ENCODE measurements around the gene LCE3A.

The LCE3A gene

GRCh38 chr1:152582647-152583046 is 40.3 kb downstream of the LCE3A start:
- TF ChIP-seq POLR2AphosphoS5 (IDR thresholded peaks at IDR 0.05; ENCODE audit: low read depth, low read length) = no peak
- no peak for TF ChIP-seq FOXP2 (optimal IDR thresholded peaks at IDR 0.05; ENCODE audit: borderline replicate concordance, extremely low read depth, extremely low read length, insufficient read depth)
- no peak for TF ChIP-seq TAF1 (IDR thresholded peaks at IDR 0.05; ENCODE audit: borderline replicate concordance, insufficient read depth, low read length)

DNA sequence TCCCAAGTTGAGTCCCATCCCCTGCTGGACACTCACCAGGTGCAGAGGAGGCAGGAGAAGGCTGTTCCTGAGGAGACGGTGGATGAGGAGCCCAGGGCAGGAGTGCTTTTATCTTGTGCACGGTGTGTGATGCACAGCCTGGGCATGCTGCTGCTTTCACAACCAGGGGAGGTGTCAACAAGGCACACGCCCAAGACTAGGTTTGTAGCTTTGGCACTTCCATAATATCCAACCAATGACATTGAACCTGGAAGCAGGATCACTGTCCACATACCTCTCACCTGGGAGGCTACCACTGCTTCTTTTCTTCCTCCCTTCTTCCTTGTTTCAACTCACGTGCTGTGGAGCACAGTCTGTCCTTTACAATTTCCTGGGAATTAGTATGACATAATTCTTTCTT is 42.5 kb downstream of the LCE3A start, which contains the start of gene LCE3D:
Gene LCE3D (minus strand): TSS at position 84 of the 400 bp plus-strand sequence. CDS start 580 bp downstream, outside the sequence.
- TF ChIP-seq TAF1 (IDR thresholded peaks at IDR 0.05; ENCODE audit: borderline replicate concordance, insufficient read depth, low read length) (no peak), SIN3A (IDR thresholded peaks at IDR 0.05; ENCODE audit: borderline replicate concordance, insufficient read depth, low read length) (no peak)

- TF ChIP-seq REST (IDR thresholded peaks at IDR 0.05; ENCODE audit: insufficient read depth in 1 of 2, low read depth in 2 of 2, low read length in 2 of 2) = no peak
Observed at GRCh38 chr1:152577168-152577567, 45.7 kb downstream of the LCE3A start.

Measured in PFSK-1 (cell line).